Measurements from ENCODE around the gene PYY.
"Not testable (repeated sequence)": the region's sequence is repeated elsewhere in the genome, so short reads cannot be mapped to it uniquely, and the experiment has no call there.

The PYY gene

DNA sequence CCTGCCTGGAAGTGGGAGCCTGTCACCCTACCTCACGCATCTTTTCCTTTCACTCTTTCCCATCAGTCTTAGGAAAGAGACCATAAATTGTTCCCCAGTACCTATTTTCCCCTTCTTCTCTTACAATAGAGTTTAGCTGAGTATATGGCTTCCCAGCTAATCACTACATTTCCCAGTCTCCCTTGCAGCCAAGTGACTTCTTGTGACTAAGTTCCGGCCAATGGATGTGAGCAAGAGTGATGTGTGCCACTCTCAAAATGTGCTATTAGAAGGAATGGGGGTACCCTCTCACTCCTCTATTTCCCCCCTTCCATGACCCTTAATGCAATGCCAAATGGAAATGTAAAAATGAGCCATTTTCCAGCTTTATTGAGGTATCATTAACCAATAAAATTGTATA, 8.2 kb upstream of the PYY start:
- Histone ChIP-seq H3K36me3 (ENCODE audit: control insufficient read depth, insufficient read depth, low read length) (no peaks in the 10 kb centered on the region), H3K4me1 (ENCODE audit: control insufficient read depth, insufficient read depth, low read length, poor library complexity, severe bottlenecking) (no peaks in the 10 kb centered on the region), H3K27ac (ENCODE audit: low read depth, low read length, severe bottlenecking) (no peak overlapping the region), H3K9me3 (ENCODE audit: control insufficient read depth, low read length) (no peaks in the 10 kb centered on the region), H3K4me3 (ENCODE audit: extremely low read depth, insufficient read depth, low read length, poor library complexity, severe bottlenecking) (no peak overlapping the region)
- 80 to 100% methylated on average over 1 of the region's 2 CpGs for WGBS, 2 experiments (ENCODE audit: insufficient coverage in 2 of 2)

GRCh38 chr17:43961292-43961691, 7.6 kb upstream of the PYY start:
- H3K9me3 ChIP-seq (ENCODE audit: control insufficient read depth, low read length); H3K27ac ChIP-seq (ENCODE audit: low read depth, low read length, severe bottlenecking); H3K4me1 ChIP-seq (ENCODE audit: control insufficient read depth, insufficient read depth, low read length, poor library complexity, severe bottlenecking); H3K4me3 ChIP-seq (ENCODE audit: extremely low read depth, insufficient read depth, low read length, poor library complexity, severe bottlenecking); H3K36me3 ChIP-seq (ENCODE audit: control insufficient read depth, insufficient read depth, low read length): not testable (repeated sequence)
- WGBS, 2 experiments (ENCODE audit: insufficient coverage in 2 of 2) = 88 to 93% methylated on average over 6 of the region's 6 CpGs

GRCh38 chr17:43958748-43959352, 5.1 kb upstream of the PYY start:
- Histone ChIP-seq H3K36me3 (ENCODE audit: control insufficient read depth, insufficient read depth, low read length) (no peaks in the 10 kb centered on the region), H3K4me1 (ENCODE audit: control insufficient read depth, insufficient read depth, low read length, poor library complexity, severe bottlenecking) (no peaks in the 10 kb centered on the region), H3K9me3 (ENCODE audit: control insufficient read depth, low read length) (no peaks in the 10 kb centered on the region), H3K4me3 (ENCODE audit: extremely low read depth, insufficient read depth, low read length, poor library complexity, severe bottlenecking) (no peak overlapping the region), H3K27ac (ENCODE audit: low read depth, low read length, severe bottlenecking) (no peak overlapping the region)
- 60 to 68% methylated on average over 1 to 2 of the region's 2 CpGs for WGBS, 2 experiments (ENCODE audit: insufficient coverage in 2 of 2)

DNA sequence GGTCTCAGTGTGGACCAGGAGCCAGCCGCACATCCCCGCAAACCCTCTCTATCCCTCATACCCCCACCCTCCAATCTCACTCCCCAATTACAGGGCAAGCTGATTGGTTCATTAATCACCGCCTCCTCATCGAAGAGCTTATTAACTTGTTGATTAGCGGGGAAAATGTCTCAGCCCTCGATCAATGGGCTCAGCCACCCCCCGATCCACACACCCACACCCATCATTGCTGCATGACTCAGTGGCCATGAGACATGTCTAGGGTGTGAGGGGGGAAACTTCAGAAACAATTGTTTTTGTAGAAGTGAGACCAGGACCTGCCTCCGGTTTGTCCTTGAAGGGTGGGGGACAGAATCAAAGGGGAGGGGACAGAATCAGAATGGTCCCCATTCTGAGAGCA, 2.5 kb upstream of the PYY start:
- Histone ChIP-seq H3K36me3 (ENCODE audit: control insufficient read depth, insufficient read depth, low read length) (no peaks in the 10 kb centered on the region), H3K4me1 (ENCODE audit: control insufficient read depth, insufficient read depth, low read length, poor library complexity, severe bottlenecking) (no peaks in the 10 kb centered on the region), H3K27ac (ENCODE audit: low read depth, low read length, severe bottlenecking) (no peak overlapping the region), H3K4me3 (ENCODE audit: extremely low read depth, insufficient read depth, low read length, poor library complexity, severe bottlenecking) (no peak overlapping the region), H3K9me3 (ENCODE audit: control insufficient read depth, low read length) (no peaks in the 10 kb centered on the region)
- 93 to 94% methylated on average over 4 to 5 of the region's 8 CpGs for WGBS, 2 experiments (ENCODE audit: insufficient coverage in 2 of 2)

DNA sequence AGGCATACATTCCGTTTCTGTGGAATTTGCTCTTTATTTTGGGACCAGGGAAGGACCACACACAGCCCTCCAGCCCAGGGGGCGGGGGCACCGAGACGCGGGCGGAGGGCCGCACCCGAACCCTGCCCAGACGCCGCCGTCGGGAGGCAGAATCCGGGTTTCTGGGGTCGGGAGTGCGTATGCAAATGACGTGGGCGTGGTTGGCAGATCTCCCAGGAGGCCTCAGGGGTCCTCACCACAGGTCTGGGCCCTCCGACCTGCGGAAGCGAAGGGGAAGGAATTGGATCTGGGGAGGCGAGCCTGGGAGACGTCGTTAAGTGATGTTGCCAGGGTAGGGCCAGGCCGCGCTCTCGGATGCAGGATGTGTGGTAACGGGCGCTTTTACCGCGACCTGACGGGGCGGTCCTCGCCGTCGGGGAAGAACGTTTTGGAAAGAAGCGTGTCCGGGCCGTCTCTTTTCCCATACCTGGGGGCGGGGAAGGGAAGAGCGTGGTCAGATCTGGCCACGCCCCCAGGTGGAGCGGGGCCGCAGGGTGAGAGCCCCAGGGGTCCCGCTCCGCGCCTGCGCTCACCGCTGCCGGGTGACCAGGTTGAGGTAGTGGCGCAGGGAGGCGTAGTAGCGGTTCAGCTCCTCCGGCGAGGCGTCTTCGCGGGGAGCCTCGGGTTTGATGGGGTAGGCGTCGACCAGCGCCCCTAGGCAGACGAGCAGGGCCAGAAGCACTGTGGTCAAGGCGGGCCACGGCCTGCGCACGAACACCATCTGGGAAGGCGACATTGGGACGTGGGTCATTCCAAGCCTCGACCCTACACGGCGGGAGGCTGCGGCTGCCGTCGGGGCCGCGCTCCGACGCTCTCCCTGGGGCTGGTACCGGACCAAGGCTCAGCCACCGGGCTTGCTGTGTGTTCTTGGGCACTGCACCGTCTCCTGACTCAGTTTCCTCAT, 745 bp downstream of the PYY start:
- no peaks in the 10 kb centered on the region for H3K9me3 ChIP-seq (ENCODE audit: control insufficient read depth, low read length)
- 6 to 9% methylated on average over 69 to 78 of the region's 82 CpGs for WGBS, 2 experiments (ENCODE audit: insufficient coverage in 2 of 2)
- no peak overlapping the region for H3K27ac ChIP-seq (ENCODE audit: low read depth, low read length, severe bottlenecking)
- H3K36me3 ChIP-seq (ENCODE audit: control insufficient read depth, insufficient read depth, low read length) = no peaks in the 10 kb centered on the region
- no peaks in the 10 kb centered on the region for H3K4me1 ChIP-seq (ENCODE audit: control insufficient read depth, insufficient read depth, low read length, poor library complexity, severe bottlenecking)
- H3K4me3 ChIP-seq (ENCODE audit: extremely low read depth, insufficient read depth, low read length, poor library complexity, severe bottlenecking) = peak overlapping the region; percentile 21

GRCh38 chr17:43952351-43952723, 1.4 kb downstream of the PYY start:
- Histone ChIP-seq H3K4me3 (ENCODE audit: extremely low read depth, insufficient read depth, low read length, poor library complexity, severe bottlenecking) (peak overlapping the region; percentile 21), H3K4me1 (ENCODE audit: control insufficient read depth, insufficient read depth, low read length, poor library complexity, severe bottlenecking) (no peaks in the 10 kb centered on the region), H3K27ac (ENCODE audit: low read depth, low read length, severe bottlenecking) (no peak overlapping the region), H3K9me3 (ENCODE audit: control insufficient read depth, low read length) (no peaks in the 10 kb centered on the region), H3K36me3 (ENCODE audit: control insufficient read depth, insufficient read depth, low read length) (no peaks in the 10 kb centered on the region)
- 11 to 14% methylated on average over 9 to 12 of the region's 19 CpGs for WGBS, 2 experiments (ENCODE audit: insufficient coverage in 2 of 2)

DNA sequence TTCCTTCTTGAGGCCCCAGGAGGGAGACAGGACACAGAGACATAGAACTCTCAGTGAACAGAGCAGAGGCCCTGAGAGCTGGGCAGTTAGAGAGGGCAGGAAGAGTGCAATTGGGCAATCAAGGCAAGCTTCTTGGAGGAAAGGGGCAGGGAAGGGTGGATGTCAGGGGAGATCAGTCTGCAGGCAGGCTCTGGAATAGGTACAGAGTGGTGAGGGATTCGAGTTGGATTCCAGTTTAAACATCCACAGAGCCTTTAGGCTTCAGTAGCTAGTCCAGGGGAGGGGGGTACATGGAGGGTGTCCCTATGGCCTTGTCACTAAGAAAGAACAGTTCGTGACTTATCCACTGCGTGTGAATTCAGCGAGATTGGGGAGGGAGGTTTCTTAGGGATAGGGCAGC, 2.0 kb downstream of the PYY start:
- 67 to 100% methylated on average over 1 to 3 of the region's 4 CpGs for WGBS, 2 experiments (ENCODE audit: insufficient coverage in 2 of 2)
- no peak overlapping the region for H3K27ac ChIP-seq (ENCODE audit: low read depth, low read length, severe bottlenecking)
- no peaks in the 10 kb centered on the region for H3K36me3 ChIP-seq (ENCODE audit: control insufficient read depth, insufficient read depth, low read length)
- H3K4me3 ChIP-seq (ENCODE audit: extremely low read depth, insufficient read depth, low read length, poor library complexity, severe bottlenecking) = no peak overlapping the region
- no peaks in the 10 kb centered on the region for H3K9me3 ChIP-seq (ENCODE audit: control insufficient read depth, low read length)
- no peaks in the 10 kb centered on the region for H3K4me1 ChIP-seq (ENCODE audit: control insufficient read depth, insufficient read depth, low read length, poor library complexity, severe bottlenecking)

GRCh38 chr17:43950554-43950953, 3.2 kb downstream of the PYY start:
- Histone ChIP-seq H3K9me3 (ENCODE audit: control insufficient read depth, low read length) (no peaks in the 10 kb centered on the region), H3K4me3 (ENCODE audit: extremely low read depth, insufficient read depth, low read length, poor library complexity, severe bottlenecking) (no peak overlapping the region)

DNA sequence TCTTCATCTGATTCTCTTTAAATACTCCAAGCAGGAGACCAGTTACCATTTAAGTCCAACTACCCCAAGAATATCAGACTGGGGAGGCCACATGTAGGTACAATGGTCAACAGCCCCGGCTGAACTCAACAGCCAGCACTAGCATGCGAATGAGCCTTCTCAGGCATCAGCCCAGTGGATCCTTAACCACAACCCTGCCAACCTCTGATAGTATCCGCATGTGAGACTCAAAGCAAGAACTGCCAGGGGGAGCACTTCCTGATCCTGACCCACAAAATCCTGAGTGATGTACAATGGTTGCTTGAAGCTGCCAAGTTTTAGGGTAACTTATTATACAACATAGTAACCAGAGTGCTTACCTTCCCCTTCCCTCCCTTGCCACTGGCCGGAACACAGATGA, 4.0 kb downstream of the PYY start:
- Histone ChIP-seq H3K27ac (ENCODE audit: low read depth, low read length, severe bottlenecking) (no peak overlapping the region), H3K9me3 (ENCODE audit: control insufficient read depth, low read length) (no peaks in the 10 kb centered on the region), H3K4me1 (ENCODE audit: control insufficient read depth, insufficient read depth, low read length, poor library complexity, severe bottlenecking) (no peaks in the 10 kb centered on the region), H3K4me3 (ENCODE audit: extremely low read depth, insufficient read depth, low read length, poor library complexity, severe bottlenecking) (no peak overlapping the region), H3K36me3 (ENCODE audit: control insufficient read depth, insufficient read depth, low read length) (no peaks in the 10 kb centered on the region)
- whole genome bisulfite sequencing, 2 experiments (ENCODE audit: insufficient coverage in 2 of 2) = 67% methylated on average over 3 of the region's 4 CpGs; no CpG with 5 or more reads in 1 of the 2 experiments

More at GRCh38 chr17:43950554-43950953, 3.2 kb downstream of the PYY start:
- no CpG with 5 or more reads among the region's 2 CpGs for WGBS, 2 experiments (ENCODE audit: insufficient coverage in 2 of 2)
- no peaks in the 10 kb centered on the region for H3K4me1 ChIP-seq (ENCODE audit: control insufficient read depth, insufficient read depth, low read length, poor library complexity, severe bottlenecking)
- no peaks in the 10 kb centered on the region for H3K36me3 ChIP-seq (ENCODE audit: control insufficient read depth, insufficient read depth, low read length)
- no peak overlapping the region for H3K27ac ChIP-seq (ENCODE audit: low read depth, low read length, severe bottlenecking)

DNA sequence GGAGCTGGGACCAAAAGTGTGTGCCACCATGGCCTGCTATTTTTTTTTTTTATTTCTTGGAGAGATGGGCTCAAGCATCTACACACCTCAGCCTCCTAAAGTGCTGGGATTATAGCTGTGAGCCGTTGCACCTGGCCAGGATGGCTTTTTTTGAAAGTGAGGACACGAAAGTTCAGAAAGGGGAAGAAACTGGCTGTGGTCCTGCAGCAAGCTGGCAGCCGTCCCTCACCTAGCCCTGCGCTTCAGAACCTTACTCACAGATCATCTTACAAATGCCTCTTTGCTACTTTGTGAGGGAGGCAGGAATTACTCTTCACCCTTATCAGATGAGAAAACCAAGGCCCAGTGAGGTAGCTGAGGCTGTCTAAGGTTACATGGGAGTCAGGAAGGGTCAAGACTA, 7.0 kb downstream of the PYY start:
- WGBS, 2 experiments (ENCODE audit: insufficient coverage in 2 of 2) = 90% methylated on average over 2 of the region's 4 CpGs; no CpG with 5 or more reads in 1 of the 2 experiments
- no peak overlapping the region for H3K27ac ChIP-seq (ENCODE audit: low read depth, low read length, severe bottlenecking)

More for the DNA sequence above, 7.0 kb downstream of the PYY start:
- no peaks in the 10 kb centered on the region for H3K9me3 ChIP-seq (ENCODE audit: control insufficient read depth, low read length)
- H3K36me3 ChIP-seq (ENCODE audit: control insufficient read depth, insufficient read depth, low read length) = no peaks in the 10 kb centered on the region
- H3K4me1 ChIP-seq (ENCODE audit: control insufficient read depth, insufficient read depth, low read length, poor library complexity, severe bottlenecking) = no peaks in the 10 kb centered on the region
- H3K4me3 ChIP-seq (ENCODE audit: extremely low read depth, insufficient read depth, low read length, poor library complexity, severe bottlenecking) = no peak overlapping the region
